AG04450 (cell line): ENCODE results near the gene DYNC1LI2. TPM values are rescaled to one million over a fixed set of nuclear protein-coding genes. Genes with fewer than 3 reads are reported as not detected.
A peak's percentile ranks its signal among the peaks of the same experiment; 100 is the strongest.

Source experiments
- CTCF ChIA-PET: fragments of 300-600, 350-600 bp; formaldehyde crosslinking; extraction: SDS; loops from one replicate; lab custom pipeline; 2022; ENCODE audit warnings: antibody characterized with exemption, inconsistent platforms; lab: Charles Lee
- POLR2A ChIA-PET: fragments of 350-600 bp; formaldehyde crosslinking; extraction: SDS; loops from one replicate; lab custom pipeline; 2021; ENCODE audit warnings: antibody characterized with exemption, inconsistent platforms; lab: Yijun Ruan, JAX
- DNase-seq: peaks from one replicate; pipeline ENCODE4 v3.0.0-alpha.2; 2011; ENCODE audit warnings: low read depth, low spot score
- H3K27ac ChIP-seq: one replicate; pipeline ENCODE4 v1.5.1; 2012; ENCODE audit warnings: low read depth, low read length, control low read depth
- H3K27me3 ChIP-seq: one replicate; pipeline ENCODE4 v1.6.0; 2012; ENCODE audit warnings: low read length; ENCODE audit not compliant: control insufficient read depth, insufficient read depth
- H3K4me3 ChIP-seq: 2 replicates; pipeline ENCODE4 v1.5.1; 2011; ENCODE audit warnings: mild to moderate bottlenecking, low read depth, low read length, control low read depth
- H3K9me3 ChIP-seq: 2 replicates; pipeline ENCODE4 v1.5.1; 2012; ENCODE audit warnings: low read length; ENCODE audit not compliant: control insufficient read depth, insufficient read depth
- CTCF ChIP-seq: IDR thresholded peaks from 2 replicates; pipeline ENCODE4 v1.5.1; 2011; ENCODE audit warnings: low read depth, low read length, control low read depth, inconsistent platforms
- polyA plus RNA-seq: library from polyadenylated mRNA; depleted of rRNA; stranded (reverse); fragments of >200 nt; gene quantifications from 2 replicates; pipeline ENCODE4 v1.2.3, GENCODE V29; 2011

Gene DYNC1LI2
- polyA plus RNA-seq, 1 experiment: 88.5 TPM

- Histone ChIP-seq H3K9me3 (no peaks in the 10 kb centered on the region; the same call in 1 of the 2 replicates), H3K27me3 (peaks cover 16% of the 10 kb centered on the region), H3K27ac (no peak overlapping the region), H3K4me3 (no peak overlapping the region)
- no peak for DNase-seq
- POLR2A ChIA-PET: no interaction called here
- TF ChIP-seq CTCF: no peak
- CTCF ChIA-PET: interaction anchor here (1.5 to 3.9 kb wide), 2 partner anchors 76 to 104 kb away, joined by 4 to 17 read pairs; partner anchors contain the start of gene NAE1
These were observed 3.4 kb upstream of the DYNC1LI2 start for GRCh38 chr16:66754819-66755218.

GRCh38 chr16:66754211-66754610 lies 2.8 kb upstream of the DYNC1LI2 start:
- Histone ChIP-seq H3K27ac (no peak overlapping the region), H3K4me3 (no peak overlapping the region), H3K9me3 (no peaks in the 10 kb centered on the region; the same call in 1 of the 2 replicates), H3K27me3 (peaks cover 16% of the 10 kb centered on the region)
- POLR2A ChIA-PET: no interaction called here
- no peak for DNase-seq
- CTCF ChIA-PET: interaction anchor here (1.5 to 3.9 kb wide), 2 partner anchors 77 to 103 kb away, joined by 4 to 17 read pairs; partner anchors contain the start of gene NAE1
- no peak for TF ChIP-seq CTCF

DNA sequence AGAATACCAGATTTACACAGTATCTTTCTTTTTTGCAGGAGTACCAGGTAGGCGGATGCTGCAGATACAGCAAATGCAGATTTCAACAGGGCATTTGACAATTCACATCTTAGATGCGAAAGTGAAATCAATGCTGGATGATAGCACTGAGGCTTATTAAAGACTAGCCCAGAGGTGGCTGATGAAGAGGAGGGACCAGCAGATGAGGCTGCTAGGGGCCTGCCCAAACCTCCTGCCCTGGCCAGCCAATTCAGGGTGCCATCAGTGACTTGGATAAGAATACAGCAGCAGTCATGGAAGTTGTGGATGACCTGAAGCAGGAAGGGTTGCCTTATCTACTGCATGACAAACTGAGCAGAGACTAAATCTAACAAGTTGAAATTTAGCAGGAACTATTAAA lies 1.5 kb upstream of the DYNC1LI2 start:
- no peak for DNase-seq
- no peaks in the 10 kb centered on the region; the same call in 1 of the 2 replicates for H3K9me3 ChIP-seq
- no peak overlapping the region for H3K27ac ChIP-seq
- TF ChIP-seq CTCF: no peak
- no peak overlapping the region for H3K4me3 ChIP-seq
- ChIA-PET CTCF (interaction anchor here (1.0 to 3.0 kb wide), 13 partner anchors 9 to 347 kb away, joined by 3 to 56 read pairs (median 8); partner anchors contain the start of gene NAE1), POLR2A (no interaction called here)
- H3K27me3 ChIP-seq: peaks cover 10% of the 10 kb centered on the region

GRCh38 chr16:66752379-66752778 lies 970 bp upstream of the DYNC1LI2 start:
- DNase-seq: no peak
- H3K27me3 ChIP-seq: peaks cover 10% of the 10 kb centered on the region
- no peak overlapping the region for H3K27ac ChIP-seq
- ChIA-PET CTCF (interaction anchor here (0.6 to 3.0 kb wide), 31 partner anchors 10 to 347 kb away, joined by 3 to 56 read pairs (median 5); partner anchors contain the start of gene NAE1), POLR2A (interaction anchor here (1.1 to 1.6 kb wide), 2 partner anchors 11 to 91 kb away, joined by 3 to 13 read pairs; no protein-coding TSS in a partner anchor)
- H3K4me3 ChIP-seq: no peak overlapping the region
- no peak for TF ChIP-seq CTCF
- H3K9me3 ChIP-seq: no peaks in the 10 kb centered on the region; the same call in 1 of the 2 replicates

- DNase-seq: no peak
- Histone ChIP-seq H3K4me3 (peak overlapping the region; percentile 39), H3K9me3 (no peaks in the 10 kb centered on the region; the same call in 1 of the 2 replicates), H3K27ac (no peak overlapping the region), H3K27me3 (peaks cover 7% of the 10 kb centered on the region)
- POLR2A ChIA-PET: interaction anchor here (1.1 to 1.6 kb wide), 3 partner anchors 10 to 91 kb away, joined by 3 to 13 read pairs (median 4); no protein-coding TSS in a partner anchor
- TF ChIP-seq CTCF: no peak
- CTCF ChIA-PET: interaction anchor here (0.6 to 3.0 kb wide), 31 partner anchors 10 to 346 kb away, joined by 3 to 56 read pairs (median 5); partner anchors contain the start of gene NAE1
These were observed 548 bp upstream of the DYNC1LI2 start for GRCh38 chr16:66751992-66752322.
